Ascending aorta (tissue), 2 donors: Measurements from ENCODE around the gene TATDN3. TPM values are rescaled to one million over a fixed set of nuclear protein-coding genes. Genes with fewer than 3 reads are reported as not detected.
A peak's percentile ranks its signal among the peaks of the same experiment; 100 is the strongest.

Source experiments
- DNase-seq, 2 donors: peaks; one replicate each; pipeline ENCODE4 v3.0.0-alpha.2; 2019; ENCODE audit warnings: low spot score in 2 of 2
- H3K27ac ChIP-seq, 2 donors: fragments of 200-600 bp; sonication (generic); one replicate each; pipeline ENCODE4 v1.5.1; 2016 to 2017; ENCODE audit warnings: mild to moderate bottlenecking in 1 of 2
- H3K27me3 ChIP-seq: fragments of 200-600 bp; sonication (generic); one replicate; pipeline ENCODE4 v1.5.1; 2017
- H3K36me3 ChIP-seq, 2 donors: fragments of 200-600 bp; sonication (generic); one replicate each; pipeline ENCODE4 v1.5.1; 2016
- H3K4me1 ChIP-seq, 2 donors: fragments of 200-600 bp; sonication (generic); one replicate each; pipeline ENCODE4 v1.5.1; 2016 to 2017; ENCODE audit warnings: mild to moderate bottlenecking in 1 of 2
- H3K4me3 ChIP-seq, 2 donors: fragments of 200-600 bp; sonication (generic); one replicate each; pipeline ENCODE4 v1.5.1; 2016 to 2017; ENCODE audit warnings: mild to moderate bottlenecking in 1 of 2
- H3K9me3 ChIP-seq, 2 donors: fragments of 200-600 bp; sonication (generic); one replicate each; pipeline ENCODE4 v1.5.1; 2016
- CTCF ChIP-seq, 3 experiments: fragments of 200-600 bp in 2 of 3; fragments of 450-650 bp in 1 of 3; sonication (generic) in 2 of 3; IDR thresholded peaks; one replicate each; pipeline ENCODE4 v1.5.1; 2016 to 2019; ENCODE audit warnings: antibody characterized with exemption in 3 of 3, mild to moderate bottlenecking in 1 of 3, moderate library complexity in 1 of 3
- intact Hi-C: fragments of 100-400 bp; cut with DNase I; formaldehyde crosslinking; loops from one replicate; pipeline ENCODE4 v1.15.1; 2023
- total RNA-seq: library from RNA; depleted of rRNA; stranded (reverse); fragments of >200 nt; gene quantifications from one replicate; pipeline ENCODE4 v1.1.0, GENCODE V29; 2016

The TATDN3 gene
- total RNA-seq, 1 donor from 2014 or later: 2.7 TPM

- H3K27ac ChIP-seq: no peak overlapping the region
- H3K27me3 ChIP-seq: no peaks in the 10 kb centered on the region
- no peak overlapping the region for H3K4me3 ChIP-seq
- peaks cover under 1 to 4% of the 10 kb centered on the region in 2 donors for H3K4me1 ChIP-seq
- intact Hi-C loops: loop anchor here (10.0 kb wide), 2 partner anchors 397 to 817 kb away; partner anchors contain the start of genes DTL and INTS7
- DNase-seq: no peak
- H3K36me3 ChIP-seq: no peaks in the 10 kb centered on the region
- no peak for TF ChIP-seq CTCF (IDR thresholded peaks at IDR 0.05)
- H3K9me3 ChIP-seq: no peaks in the 10 kb centered on the region
Observed at GRCh38 chr1:212852105-212852688, 60.5 kb downstream of the TATDN3 start.

GRCh38 chr1:212853658-212854057 lies 62.0 kb downstream of the TATDN3 start:
- no peak overlapping the region for H3K4me3 ChIP-seq
- H3K27me3 ChIP-seq: no peaks in the 10 kb centered on the region
- no peak for TF ChIP-seq CTCF (IDR thresholded peaks at IDR 0.05)
- no peak overlapping the region for H3K27ac ChIP-seq
- peaks cover 3 to 6% of the 10 kb centered on the region in 2 donors for H3K4me1 ChIP-seq
- no peaks in the 10 kb centered on the region for H3K36me3 ChIP-seq
- DNase-seq: no peak
- H3K9me3 ChIP-seq: no peaks in the 10 kb centered on the region
- intact Hi-C loops: loop anchor here (10.0 kb wide), 2 partner anchors 399 to 819 kb away; partner anchors contain the start of genes DTL and INTS7

GRCh38 chr1:212856755-212857154 lies 65.1 kb downstream of the TATDN3 start:
- Histone ChIP-seq H3K4me1 (peaks cover 6 to 9% of the 10 kb centered on the region in 2 donors), H3K27me3 (no peaks in the 10 kb centered on the region), H3K27ac (no peak overlapping the region), H3K4me3 (peak overlapping the region in 1 of 2 donors; percentile 96), H3K36me3 (no peaks in the 10 kb centered on the region), H3K9me3 (no peaks in the 10 kb centered on the region)
- TF ChIP-seq CTCF (IDR thresholded peaks at IDR 0.05): no peak
- no peak for DNase-seq
- intact Hi-C loops: loop anchor here (1.0 to 10.0 kb wide), 4 partner anchors 136 to 822 kb away; partner anchors contain the start of genes BATF3, DTL and INTS7

GRCh38 chr1:212857992-212858460 lies 66.3 kb downstream of the TATDN3 start, which contains the start of gene FLVCR1:
Gene FLVCR1 (plus strand): TSS chr1:212858275. CDS start chr1:212858453, 178 bp downstream.
- Histone ChIP-seq H3K9me3 (no peaks in the 10 kb centered on the region), H3K36me3 (peaks cover 0 to 3% of the 10 kb centered on the region in 2 donors), H3K27me3 (no peaks in the 10 kb centered on the region), H3K27ac (peak within 1 kb of the TSS; percentile 85 to 94), H3K4me1 (peaks cover 6 to 9% of the 10 kb centered on the region in 2 donors), H3K4me3 (peak within 1 kb of the TSS; percentile 81 to 96)
- no peak for TF ChIP-seq CTCF (IDR thresholded peaks at IDR 0.05)
- intact Hi-C loops: loop anchor here (1.0 to 10.0 kb wide), 7 partner anchors 67 to 823 kb away; partner anchors contain the start of genes ANGEL2, BATF3, DTL and INTS7
- DNase-seq: peak; percentile 95 to 99

- Histone ChIP-seq H3K27ac (peak overlapping the region; percentile 85 to 94), H3K4me1 (peaks cover 6 to 9% of the 10 kb centered on the region in 2 donors), H3K4me3 (peak overlapping the region; percentile 81 to 96), H3K27me3 (no peaks in the 10 kb centered on the region), H3K36me3 (peaks cover 0 to 3% of the 10 kb centered on the region in 2 donors), H3K9me3 (no peaks in the 10 kb centered on the region)
- no peak for DNase-seq
- intact Hi-C loops: loop anchor here (1.0 to 10.0 kb wide), 6 partner anchors 67 to 824 kb away; partner anchors contain the start of genes ANGEL2, DTL, INTS7 and NSL1
- TF ChIP-seq CTCF (IDR thresholded peaks at IDR 0.05): no peak
Observed at GRCh38 chr1:212858461-212859265, 67.0 kb downstream of the TATDN3 start.
